ENCODE data around the gene CD58. TPM values are rescaled to one million over a fixed set of nuclear protein-coding genes. Genes with fewer than 3 reads are reported as not detected.

CD58 gene
- total RNA-seq, 2 experiments from 2014 or later: 11.1 to 12.7 TPM

GRCh38 chr1:116493036-116493435 is 77.8 kb downstream of the CD58 start:
- intact Hi-C loops (cut with micrococcal nuclease): no loop called here
- POLR2A ChIA-PET: no interaction called here
- CTCF ChIA-PET: interaction anchor here (0.8 to 14.7 kb wide), 5 partner anchors 8 to 348 kb away, joined by 3 to 460 read pairs (median 4); no protein-coding TSS in a partner anchor
- Mint-ChIP-seq H3K9me3 (no peaks in the 10 kb centered on the region), H3K27ac (no peak overlapping the region), H3K4me1 (ENCODE audit: low read depth) (peaks cover 10% of the 10 kb centered on the region), H3K4me3 (no peak overlapping the region), H3K27me3 (no peaks in the 10 kb centered on the region), H3K36me3 (ENCODE audit: low read depth) (no peaks in the 10 kb centered on the region)
- DNase-seq: no peak
- no peak for ATAC-seq
- no peak for TF ChIP-seq CTCF (IDR thresholded peaks at IDR 0.05)

- H3K27ac Mint-ChIP-seq: no peak overlapping the region
- ChIA-PET CTCF (interaction anchor here (0.8 to 14.7 kb wide), 3 partner anchors 7 to 347 kb away, joined by 3 to 460 read pairs (median 177); no protein-coding TSS in a partner anchor), POLR2A (no interaction called here)
- ATAC-seq: no peak
- no peak for TF ChIP-seq CTCF (IDR thresholded peaks at IDR 0.05)
- no peaks in the 10 kb centered on the region for H3K9me3 Mint-ChIP-seq
- H3K27me3 Mint-ChIP-seq: no peaks in the 10 kb centered on the region
- H3K36me3 Mint-ChIP-seq (ENCODE audit: low read depth): no peaks in the 10 kb centered on the region
- H3K4me1 Mint-ChIP-seq (ENCODE audit: low read depth): peaks cover 10% of the 10 kb centered on the region
- no peak for DNase-seq
- H3K4me3 Mint-ChIP-seq: no peak overlapping the region
- intact Hi-C loops (cut with micrococcal nuclease): no loop called here
These were observed 78.4 kb downstream of the CD58 start for GRCh38 chr1:116492358-116492811.

- Mint-ChIP-seq H3K4me1 (ENCODE audit: low read depth) (peaks cover 9% of the 10 kb centered on the region), H3K27me3 (no peaks in the 10 kb centered on the region), H3K4me3 (no peak overlapping the region), H3K36me3 (ENCODE audit: low read depth) (no peaks in the 10 kb centered on the region), H3K9me3 (no peaks in the 10 kb centered on the region), H3K27ac (no peak overlapping the region)
- TF ChIP-seq CTCF (IDR thresholded peaks at IDR 0.05): no peak
- ATAC-seq (no peak), DNase-seq (no peak)
- POLR2A ChIA-PET: no interaction called here
- intact Hi-C loops (cut with micrococcal nuclease): no loop called here
- CTCF ChIA-PET: interaction anchor here (1.1 to 14.7 kb wide), 2 partner anchors 10 to 347 kb away, joined by 3 to 460 read pairs; no protein-coding TSS in a partner anchor
These were observed 79.0 kb downstream of the CD58 start for GRCh38 chr1:116491700-116492357.

- DNase-seq (no peak), ATAC-seq (no peak)
- CTCF ChIA-PET: interaction anchor here (1.1 to 14.7 kb wide), 3 partner anchors 9 to 345 kb away, joined by 3 to 460 read pairs (median 14); no protein-coding TSS in a partner anchor
- TF ChIP-seq CTCF (IDR thresholded peaks at IDR 0.05): no peak
- intact Hi-C loops (cut with micrococcal nuclease): no loop called here
- POLR2A ChIA-PET: no interaction called here
- H3K9me3 Mint-ChIP-seq: no peaks in the 10 kb centered on the region
- H3K27ac Mint-ChIP-seq: no peak overlapping the region
- H3K36me3 Mint-ChIP-seq (ENCODE audit: low read depth): no peaks in the 10 kb centered on the region
- peaks cover 6% of the 10 kb centered on the region for H3K4me1 Mint-ChIP-seq (ENCODE audit: low read depth)
- H3K4me3 Mint-ChIP-seq: no peak overlapping the region
- no peaks in the 10 kb centered on the region for H3K27me3 Mint-ChIP-seq
These were observed 80.2 kb downstream of the CD58 start for GRCh38 chr1:116490588-116490987.

GRCh38 chr1:116489231-116489697 is 81.6 kb downstream of the CD58 start:
- peaks cover 6% of the 10 kb centered on the region for H3K4me1 Mint-ChIP-seq (ENCODE audit: low read depth)
- no peaks in the 10 kb centered on the region for H3K36me3 Mint-ChIP-seq (ENCODE audit: low read depth)
- no peaks in the 10 kb centered on the region for H3K9me3 Mint-ChIP-seq
- intact Hi-C loops (cut with micrococcal nuclease): loop anchor here (5.0 kb wide), 2 partner anchors 127 to 337 kb away; no protein-coding TSS in a partner anchor
- H3K27ac Mint-ChIP-seq: no peak overlapping the region
- ATAC-seq (no peak), DNase-seq (no peak)
- H3K27me3 Mint-ChIP-seq: no peaks in the 10 kb centered on the region
- TF ChIP-seq CTCF (IDR thresholded peaks at IDR 0.05): no peak
- ChIA-PET CTCF (interaction anchor here (2.4 to 14.7 kb wide), 2 partner anchors 10 to 344 kb away, joined by 14 to 460 read pairs; no protein-coding TSS in a partner anchor), POLR2A (no interaction called here)
- H3K4me3 Mint-ChIP-seq: no peak overlapping the region
